ENCODE data around the gene MEGF10.

The MEGF10 gene

DNA sequence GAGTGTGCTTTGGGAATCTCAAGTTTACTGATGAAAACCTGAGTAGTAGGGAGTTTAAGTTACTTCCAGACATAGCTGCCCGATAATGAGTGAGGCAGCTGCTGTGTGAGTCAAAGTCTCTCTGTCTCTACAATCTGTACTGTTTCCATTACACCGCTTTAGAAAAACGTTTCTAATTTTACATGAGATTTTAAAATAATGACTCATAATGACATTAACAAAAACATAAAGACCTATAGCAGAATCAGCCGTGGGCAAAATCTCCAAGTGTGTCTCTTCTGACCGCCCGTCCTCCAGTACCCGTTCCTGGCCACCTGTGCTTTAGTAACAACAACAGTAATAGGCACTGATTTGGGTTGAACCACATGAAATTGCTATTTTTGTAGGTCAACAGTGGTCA is 157.2 kb downstream of the MEGF10 start:
- H3K4me2 ChIP-seq (ENCODE audit: low read length), result no peak overlapping the region
- no peaks in the 10 kb centered on the region for H3K36me3 ChIP-seq (ENCODE audit: insufficient read depth, low read length)
- H3K27me3 ChIP-seq (ENCODE audit: insufficient read depth, low read length), result 0 out of 2 replicates have a peak, but pooled peaks cover 6% of the 10 kb centered on the region
- no peaks in the 10 kb centered on the region for H4K20me1 ChIP-seq (ENCODE audit: insufficient read depth, low read length)
- no peak overlapping the region for H2AFZ ChIP-seq (ENCODE audit: low read length)
- H3K9ac ChIP-seq (ENCODE audit: low read length), result no peak overlapping the region
- no peaks in the 10 kb centered on the region for H3K79me2 ChIP-seq (ENCODE audit: insufficient read depth, low read length)
- TF ChIP-seq, protein P1, sequence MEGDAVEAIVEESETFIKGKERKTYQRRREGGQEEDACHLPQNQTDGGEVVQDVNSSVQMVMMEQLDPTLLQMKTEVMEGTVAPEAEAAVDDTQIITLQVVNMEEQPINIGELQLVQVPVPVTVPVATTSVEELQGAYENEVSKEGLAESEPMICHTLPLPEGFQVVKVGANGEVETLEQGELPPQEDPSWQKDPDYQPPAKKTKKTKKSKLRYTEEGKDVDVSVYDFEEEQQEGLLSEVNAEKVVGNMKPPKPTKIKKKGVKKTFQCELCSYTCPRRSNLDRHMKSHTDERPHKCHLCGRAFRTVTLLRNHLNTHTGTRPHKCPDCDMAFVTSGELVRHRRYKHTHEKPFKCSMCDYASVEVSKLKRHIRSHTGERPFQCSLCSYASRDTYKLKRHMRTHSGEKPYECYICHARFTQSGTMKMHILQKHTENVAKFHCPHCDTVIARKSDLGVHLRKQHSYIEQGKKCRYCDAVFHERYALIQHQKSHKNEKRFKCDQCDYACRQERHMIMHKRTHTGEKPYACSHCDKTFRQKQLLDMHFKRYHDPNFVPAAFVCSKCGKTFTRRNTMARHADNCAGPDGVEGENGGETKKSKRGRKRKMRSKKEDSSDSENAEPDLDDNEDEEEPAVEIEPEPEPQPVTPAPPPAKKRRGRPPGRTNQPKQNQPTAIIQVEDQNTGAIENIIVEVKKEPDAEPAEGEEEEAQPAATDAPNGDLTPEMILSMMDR (IDR thresholded peaks at IDR 0.05; ENCODE audit: low read length), result no peak
- no peak for TF ChIP-seq EZH2 (IDR thresholded peaks at IDR 0.05; ENCODE audit: borderline replicate concordance, low read length)
- no peak overlapping the region for H3K4me3 ChIP-seq (ENCODE audit: low read depth, low read length, poor library complexity, severe bottlenecking)
- H3K9me3 ChIP-seq (ENCODE audit: low read length), result no peaks in the 10 kb centered on the region
- H3K9me2 ChIP-seq (ENCODE audit: low read depth, low read length), result no peaks in the 10 kb centered on the region
- H3F3A ChIP-seq (ENCODE audit: insufficient read depth, low read length), result no peaks in the 10 kb centered on the region
- H3K4me1 ChIP-seq (ENCODE audit: insufficient read depth, low read length, severe bottlenecking), result no peaks in the 10 kb centered on the region
- H3K27ac ChIP-seq (ENCODE audit: low read depth, low read length, poor library complexity, severe bottlenecking), result no peak overlapping the region

DNA sequence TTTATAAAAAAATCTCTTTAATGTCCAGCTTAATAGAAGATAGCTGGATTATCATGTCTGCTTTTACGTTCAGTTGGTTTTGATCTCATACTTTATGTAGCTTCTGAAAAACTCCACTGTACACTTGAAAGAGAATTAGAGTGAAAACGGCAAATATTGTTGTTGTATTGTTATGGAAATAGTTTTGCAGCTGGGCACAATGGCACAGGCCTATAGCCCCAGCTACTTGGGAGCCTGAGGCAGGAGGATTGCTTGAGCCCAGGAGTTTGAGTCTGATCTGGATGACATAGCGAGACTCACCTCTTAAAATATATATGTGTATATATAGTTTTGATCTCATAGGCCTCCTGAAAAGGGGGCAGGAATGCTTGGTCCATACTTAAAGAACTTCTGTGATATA is 159.4 kb downstream of the MEGF10 start:
- H3K9ac ChIP-seq (ENCODE audit: low read length), result no peak overlapping the region
- TF ChIP-seq, protein P1 (IDR thresholded peaks at IDR 0.05; ENCODE audit: low read length), result no peak
- TF ChIP-seq EZH2 (IDR thresholded peaks at IDR 0.05; ENCODE audit: borderline replicate concordance, low read length), result no peak

DNA sequence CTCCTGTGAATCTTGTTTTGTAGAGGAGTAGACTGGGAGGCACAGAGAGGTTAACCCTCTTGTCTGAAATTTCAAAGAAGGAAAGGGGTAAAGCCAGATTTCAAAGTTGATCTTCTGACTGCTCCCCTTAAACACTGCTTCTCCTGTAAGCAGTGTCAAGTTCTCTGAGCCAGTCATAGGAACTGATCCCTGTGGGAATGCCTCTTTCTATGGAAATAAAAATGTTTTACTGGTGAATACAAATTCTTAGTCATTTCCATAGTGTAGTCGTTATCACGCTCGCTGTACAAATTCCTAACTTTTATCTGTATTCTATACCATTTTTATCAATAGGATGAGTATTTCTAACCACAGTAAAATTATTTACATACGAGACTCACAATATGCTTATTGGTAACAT is 160.5 kb downstream of the MEGF10 start:
- no peaks in the 10 kb centered on the region for H3K36me3 ChIP-seq (ENCODE audit: insufficient read depth, low read length)
- no peaks in the 10 kb centered on the region for H3K9me2 ChIP-seq (ENCODE audit: low read depth, low read length)
- no peaks in the 10 kb centered on the region for H3K79me2 ChIP-seq (ENCODE audit: insufficient read depth, low read length)
- H3K27me3 ChIP-seq (ENCODE audit: insufficient read depth, low read length), result 0 out of 2 replicates have a peak, but pooled peaks cover 6% of the 10 kb centered on the region
- no peaks in the 10 kb centered on the region for H3F3A ChIP-seq (ENCODE audit: insufficient read depth, low read length)
- no peaks in the 10 kb centered on the region for H4K20me1 ChIP-seq (ENCODE audit: insufficient read depth, low read length)
- no peak for TF ChIP-seq EZH2 (IDR thresholded peaks at IDR 0.05; ENCODE audit: borderline replicate concordance, low read length)
- TF ChIP-seq, protein P1 (IDR thresholded peaks at IDR 0.05; ENCODE audit: low read length), result no peak
- no peaks in the 10 kb centered on the region for H3K4me1 ChIP-seq (ENCODE audit: insufficient read depth, low read length, severe bottlenecking)
- H2AFZ ChIP-seq (ENCODE audit: low read length), result no peak overlapping the region
- H3K9me3 ChIP-seq (ENCODE audit: low read length), result no peaks in the 10 kb centered on the region
- H3K4me3 ChIP-seq (ENCODE audit: low read depth, low read length, poor library complexity, severe bottlenecking), result no peak overlapping the region
- H3K9ac ChIP-seq (ENCODE audit: low read length), result no peak overlapping the region
- no peak overlapping the region for H3K4me2 ChIP-seq (ENCODE audit: low read length)
- no peak overlapping the region for H3K27ac ChIP-seq (ENCODE audit: low read depth, low read length, poor library complexity, severe bottlenecking)

More for the DNA sequence above, 159.4 kb downstream of the MEGF10 start:
- Histone ChIP-seq H4K20me1 (ENCODE audit: insufficient read depth, low read length) (no peaks in the 10 kb centered on the region), H3F3A (ENCODE audit: insufficient read depth, low read length) (no peaks in the 10 kb centered on the region), H3K36me3 (ENCODE audit: insufficient read depth, low read length) (no peaks in the 10 kb centered on the region), H3K9me2 (ENCODE audit: low read depth, low read length) (no peaks in the 10 kb centered on the region), H2AFZ (ENCODE audit: low read length) (no peak overlapping the region), H3K9me3 (ENCODE audit: low read length) (no peaks in the 10 kb centered on the region), H3K27me3 (ENCODE audit: insufficient read depth, low read length) (0 out of 2 replicates have a peak, but pooled peaks cover 6% of the 10 kb centered on the region), H3K4me3 (ENCODE audit: low read depth, low read length, poor library complexity, severe bottlenecking) (no peak overlapping the region), H3K4me1 (ENCODE audit: insufficient read depth, low read length, severe bottlenecking) (no peaks in the 10 kb centered on the region), H3K27ac (ENCODE audit: low read depth, low read length, poor library complexity, severe bottlenecking) (no peak overlapping the region), H3K79me2 (ENCODE audit: insufficient read depth, low read length) (no peaks in the 10 kb centered on the region), H3K4me2 (ENCODE audit: low read length) (no peak overlapping the region)
